GM13976 (cell line): ENCODE results near the gene EFNB2.

Experiments used
- DNase-seq: peaks from one replicate; pipeline ENCODE4 v3.0.0; 2012; ENCODE audit warnings: low spot score
- CTCF ChIP-seq: IDR thresholded peaks from 2 replicates; pipeline ENCODE4 v1.5.1; 2012; ENCODE audit warnings: borderline replicate concordance, mild to moderate bottlenecking; ENCODE audit not compliant: insufficient read depth; ENCODE audit errors: extremely low read depth, missing control alignments, control extremely low read depth
- in situ Hi-C: fragments of 300-500 bp; cut with MboI; formaldehyde crosslinking; loops from one replicate; pipeline ENCODE4 v1.12.0; 2022; ENCODE audit warnings: low sequenced_read_pairs, mixed read lengths, inconsistent platforms; ENCODE audit not compliant: unreplicated experiment

The EFNB2 gene

GRCh38 chr13:106536244-106537034 lies 977 bp upstream of the EFNB2 start:
- in situ Hi-C loops = loop anchor here (25.0 kb wide), 1 partner anchor 449 kb away; no protein-coding TSS in a partner anchor
- peak; percentile 98 for TF ChIP-seq CTCF
- peak; percentile 82 for DNase-seq

- in situ Hi-C loops = loop anchor here (25.0 kb wide), 1 partner anchor 448 kb away; no protein-coding TSS in a partner anchor
- DNase-seq = peak; percentile 51
- TF ChIP-seq CTCF = no peak
Observed at GRCh38 chr13:106534639-106535551, 567 bp downstream of the EFNB2 start.

- in situ Hi-C loops = loop anchor here (25.0 kb wide), 1 partner anchor 447 kb away; no protein-coding TSS in a partner anchor
- peak; percentile 32 for DNase-seq
Observed at GRCh38 chr13:106533943-106534638, 1.4 kb downstream of the EFNB2 start.

GRCh38 chr13:106533101-106533942 lies 2.1 kb downstream of the EFNB2 start:
- in situ Hi-C loops = loop anchor here (25.0 kb wide), 1 partner anchor 446 kb away; no protein-coding TSS in a partner anchor

More at GRCh38 chr13:106533943-106534638, 1.4 kb downstream of the EFNB2 start:
- TF ChIP-seq CTCF = no peak

More at GRCh38 chr13:106533101-106533942, 2.1 kb downstream of the EFNB2 start:
- DNase-seq = peak; percentile 50
- peak; percentile 21 for TF ChIP-seq CTCF
